HG02852 (cell line): ENCODE results near the gene HES4.
"Not testable (repeated sequence)": the region's sequence is repeated elsewhere in the genome, so short reads cannot be mapped to it uniquely, and the experiment has no call there.

Experiments used
- ATAC-seq: cut with Tn5 transposase; IDR thresholded peaks from one replicate; pipeline ENCODE4 v1.9.1; 2021; ENCODE audit warnings: mild to moderate bottlenecking, moderate library complexity; ENCODE audit not compliant: unreplicated experiment

Gene HES4

GRCh38 chr1:1019122-1019999 is 19.5 kb upstream of the HES4 start:
- peak; percentile 62 for ATAC-seq

GRCh38 chr1:1018321-1018685 is 18.4 kb upstream of the HES4 start:
- ATAC-seq: not testable (repeated sequence)

- not testable (repeated sequence) for ATAC-seq
Measured at GRCh38 chr1:1017397-1018320, 17.8 kb upstream of the HES4 start.

- no peak for ATAC-seq
Measured at GRCh38 chr1:1014799-1015681, 15.1 kb upstream of the HES4 start.

- no peak for ATAC-seq
Measured at GRCh38 chr1:1013922-1014648, 14.2 kb upstream of the HES4 start.

- peak; percentile 76 for ATAC-seq
Measured at GRCh38 chr1:1013105-1013921, 13.4 kb upstream of the HES4 start, which contains the start of gene ISG15. TSS of gene ISG15 (plus strand) at chr1:1013497. CDS start at chr1:1013574, 77 bp downstream.

GRCh38 chr1:1012736-1013104 is 12.8 kb upstream of the HES4 start:
- not testable (repeated sequence) for ATAC-seq

GRCh38 chr1:1011396-1011949 is 11.6 kb upstream of the HES4 start:
- ATAC-seq: no peak

- not testable (repeated sequence) for ATAC-seq
Measured at GRCh38 chr1:1010131-1010530, 10.2 kb upstream of the HES4 start.

GRCh38 chr1:1006305-1007159 is 6.6 kb upstream of the HES4 start:
- no peak for ATAC-seq

- no peak for ATAC-seq
Measured at GRCh38 chr1:1005774-1006304, 5.9 kb upstream of the HES4 start.

GRCh38 chr1:1004780-1005697 is 5.1 kb upstream of the HES4 start:
- ATAC-seq: no peak

- ATAC-seq: no peak
Measured at GRCh38 chr1:1004420-1004779, 4.5 kb upstream of the HES4 start.

GRCh38 chr1:1003618-1004419 is 3.9 kb upstream of the HES4 start:
- no peak for ATAC-seq

GRCh38 chr1:1001057-1001783 is 1.3 kb upstream of the HES4 start:
- ATAC-seq: no peak
